AG04449 (cell line): Measurements from ENCODE around the gene NELL1.

ENCODE experiments used
- CTCF ChIA-PET: fragments of 350-600 bp; formaldehyde crosslinking; extraction: SDS; loops from one replicate; lab custom pipeline; 2021; ENCODE audit warnings: antibody characterized with exemption; lab: Yijun Ruan, JAX
- POLR2A ChIA-PET: fragments of 400-600, 350-600 bp; formaldehyde crosslinking; extraction: SDS; loops from one replicate; lab custom pipeline; 2020; ENCODE audit warnings: antibody characterized with exemption, inconsistent platforms; lab: Yijun Ruan, JAX
- DNase-seq: peaks from one replicate; pipeline ENCODE4 v3.0.0-alpha.2; 2010; ENCODE audit warnings: low read depth, low spot score
- H3K4me3 ChIP-seq: 2 replicates; pipeline ENCODE4 v1.5.1; 2011; ENCODE audit warnings: low read depth, mild to moderate bottlenecking, control low read depth, low read length
- CTCF ChIP-seq: IDR thresholded peaks from one replicate; pipeline ENCODE4 v1.5.1; 2011; ENCODE audit warnings: mild to moderate bottlenecking, moderate library complexity, low read length, control low read depth, inconsistent platforms; ENCODE audit not compliant: insufficient read depth; ENCODE audit errors: missing control alignments

Gene NELL1

GRCh38 chr11:21474529-21474928 is 805.1 kb downstream of the NELL1 start:
- ChIA-PET CTCF (no interaction called here), POLR2A (no interaction called here)
- no peak for TF ChIP-seq CTCF
- no peak for DNase-seq
- H3K4me3 ChIP-seq = no peak overlapping the region

- ChIA-PET CTCF (no interaction called here), POLR2A (no interaction called here)
- no peak for DNase-seq
These were observed 805.9 kb downstream of the NELL1 start for GRCh38 chr11:21475276-21475675.

GRCh38 chr11:21476588-21476987 is 807.2 kb downstream of the NELL1 start:
- CTCF ChIA-PET = no interaction called here
- no peak for TF ChIP-seq CTCF
- POLR2A ChIA-PET = no interaction called here
- DNase-seq = no peak
- H3K4me3 ChIP-seq = no peak overlapping the region

More at GRCh38 chr11:21475276-21475675, 805.9 kb downstream of the NELL1 start:
- TF ChIP-seq CTCF = no peak
- no peak overlapping the region for H3K4me3 ChIP-seq

GRCh38 chr11:21480240-21480639 is 810.9 kb downstream of the NELL1 start:
- no peak overlapping the region for H3K4me3 ChIP-seq
- CTCF ChIA-PET = no interaction called here
- POLR2A ChIA-PET = no interaction called here
- no peak for TF ChIP-seq CTCF
- DNase-seq = no peak

GRCh38 chr11:21481255-21481654 is 811.9 kb downstream of the NELL1 start:
- DNase-seq = no peak
- POLR2A ChIA-PET = no interaction called here
- TF ChIP-seq CTCF = no peak
- CTCF ChIA-PET = no interaction called here
- no peak overlapping the region for H3K4me3 ChIP-seq

- ChIA-PET POLR2A (no interaction called here), CTCF (no interaction called here)
- no peak overlapping the region for H3K4me3 ChIP-seq
- no peak for DNase-seq
- TF ChIP-seq CTCF = no peak
These were observed 814.7 kb downstream of the NELL1 start for GRCh38 chr11:21484039-21484438.

GRCh38 chr11:21485006-21485405 is 815.6 kb downstream of the NELL1 start:
- ChIA-PET CTCF (no interaction called here), POLR2A (no interaction called here)

More at GRCh38 chr11:21485006-21485405, 815.6 kb downstream of the NELL1 start:
- H3K4me3 ChIP-seq = no peak overlapping the region
- DNase-seq = no peak
- no peak for TF ChIP-seq CTCF
